Measurements from ENCODE around the gene KRT12.
"Not testable (repeated sequence)": the region's sequence is repeated elsewhere in the genome, so short reads cannot be mapped to it uniquely, and the experiment has no call there.

The KRT12 gene

GRCh38 chr17:40841246-40841645 lies 25.8 kb downstream of the KRT12 start:
- no peak for DNase-seq

- DNase-seq = no peak
Measured at GRCh38 chr17:40839194-40839593, 27.8 kb downstream of the KRT12 start.

- no peak for DNase-seq
Measured at GRCh38 chr17:40836020-40836419, 31.0 kb downstream of the KRT12 start.

- no peak for DNase-seq
Measured at GRCh38 chr17:40833882-40834281, 33.1 kb downstream of the KRT12 start.

GRCh38 chr17:40832840-40833239 lies 34.2 kb downstream of the KRT12 start:
- no peak for DNase-seq

GRCh38 chr17:40830085-40830776 lies 36.8 kb downstream of the KRT12 start:
- no peak for DNase-seq

GRCh38 chr17:40828454-40829044 lies 38.5 kb downstream of the KRT12 start:
- DNase-seq = no peak

- DNase-seq = no peak
Measured at GRCh38 chr17:40827746-40828453, 39.1 kb downstream of the KRT12 start.

GRCh38 chr17:40825599-40825998 lies 41.4 kb downstream of the KRT12 start:
- DNase-seq = no peak

GRCh38 chr17:40824015-40824832 lies 42.8 kb downstream of the KRT12 start:
- no peak for DNase-seq

GRCh38 chr17:40822132-40822812 lies 44.8 kb downstream of the KRT12 start, which contains the start of gene KRT10:
Gene KRT10, minus strand, starts transcription at chr17:40822614. Its CDS starts 29 bp downstream, at chr17:40822585.
- DNase-seq = no peak

GRCh38 chr17:40821536-40821935 lies 45.5 kb downstream of the KRT12 start:
- no peak for DNase-seq

GRCh38 chr17:40820228-40820838 lies 46.7 kb downstream of the KRT12 start:
- DNase-seq = no peak

- no peak for DNase-seq
Measured at GRCh38 chr17:40819528-40820125, 47.4 kb downstream of the KRT12 start.

- no peak for DNase-seq
Measured at GRCh38 chr17:40818733-40819527, 48.1 kb downstream of the KRT12 start.

GRCh38 chr17:40818343-40818732 lies 48.7 kb downstream of the KRT12 start:
- no peak for DNase-seq

GRCh38 chr17:40817103-40817682 lies 49.8 kb downstream of the KRT12 start:
- DNase-seq = no peak

- DNase-seq = no peak
Measured at GRCh38 chr17:40816569-40816968, 50.5 kb downstream of the KRT12 start.

GRCh38 chr17:40815381-40815780 lies 51.6 kb downstream of the KRT12 start:
- DNase-seq = no peak

- DNase-seq = not testable (repeated sequence)
Measured at GRCh38 chr17:40814657-40815056, 52.4 kb downstream of the KRT12 start.
